H7 (cell line): Measurements from ENCODE around the gene KCNK3. TPM values are rescaled to one million over a fixed set of nuclear protein-coding genes. Genes with fewer than 3 reads are reported as not detected.

Experiments
- DNase-seq: peaks from one replicate; pipeline ENCODE4 v3.0.0; 2012
- H3K27me3 ChIP-seq: 2 replicates; pipeline ENCODE4 v1.6.0; 2011; ENCODE audit warnings: mild to moderate bottlenecking, low read length; ENCODE audit not compliant: control insufficient read depth, insufficient read depth
- H3K36me3 ChIP-seq: replicated peaks from 2 replicates; pipeline ENCODE4 v1.5.1; 2011; ENCODE audit warnings: low read length; ENCODE audit not compliant: control insufficient read depth, insufficient read depth
- H3K4me3 ChIP-seq: 2 replicates; pipeline ENCODE4 v1.5.1; 2011; ENCODE audit warnings: low read depth, mild to moderate bottlenecking, control low read depth, low read length, moderate library complexity; ENCODE audit not compliant: insufficient read depth
- total RNA-seq: library from RNA; depleted of rRNA; stranded (reverse); fragments of >200 nt; shearing (Covaris generic); gene quantifications from 2 replicates; pipeline ENCODE4 v1.2.3, GENCODE V29; 2014; rRNA removed

Gene KCNK3
- total RNA-seq, 1 experiment from 2014 or later, result 0.48 TPM

DNA sequence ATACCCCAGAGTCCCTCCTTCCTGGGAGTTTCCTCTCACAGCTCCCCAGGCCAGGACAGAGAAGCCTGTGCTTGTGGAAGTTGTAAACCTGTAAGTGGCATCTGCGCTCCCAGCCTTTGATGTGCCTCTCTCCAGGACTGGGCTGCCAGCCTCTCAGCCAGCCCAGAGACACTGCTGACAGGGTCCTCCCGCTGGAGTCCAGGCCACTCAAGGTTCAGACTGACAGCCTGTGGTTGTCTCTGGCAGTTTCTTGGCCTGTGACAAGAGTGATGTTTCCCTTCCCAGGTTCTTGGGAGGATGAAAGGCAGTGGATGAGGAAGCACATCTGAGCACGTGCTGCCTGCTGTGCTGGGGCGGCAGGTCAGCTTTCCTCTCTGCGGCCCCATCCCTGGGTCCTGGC lies 74.6 kb downstream of the KCNK3 start:
- Histone ChIP-seq H3K27me3 (no peaks in the 10 kb centered on the region), H3K4me3 (no peak overlapping the region), H3K36me3 (no peaks in the 10 kb centered on the region)
- DNase-seq, result peak; percentile 55

DNA sequence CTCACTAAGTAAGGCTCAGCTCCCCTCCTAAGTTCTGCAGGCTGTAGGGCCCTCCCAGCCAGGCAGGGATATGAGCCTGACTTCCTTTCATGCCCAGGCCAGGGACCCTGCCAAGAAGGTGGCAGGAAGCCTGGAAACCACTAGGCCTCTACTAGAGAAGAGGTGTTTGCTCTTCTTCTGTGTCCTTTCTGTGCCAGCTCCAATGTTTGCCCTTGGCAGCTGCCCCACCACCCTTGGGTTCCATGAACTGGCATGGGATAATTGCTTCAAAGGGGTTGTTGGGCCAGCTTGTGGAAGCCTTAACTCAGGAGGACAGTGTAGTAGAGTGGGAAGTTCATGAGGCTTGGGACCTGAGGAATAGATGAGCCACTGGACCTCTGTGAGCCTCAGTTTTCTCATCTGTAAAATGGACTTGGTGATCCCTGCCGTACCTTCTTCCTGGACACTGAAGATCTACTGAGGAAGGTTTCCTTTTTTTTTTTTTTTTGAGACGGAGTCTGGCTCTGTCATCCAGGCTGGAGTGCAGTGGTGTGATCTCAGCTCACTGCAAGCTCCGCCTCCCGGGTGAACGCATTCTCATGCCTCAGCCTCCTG lies 75.5 kb downstream of the KCNK3 start:
- no peaks in the 10 kb centered on the region for H3K27me3 ChIP-seq
- no peak for DNase-seq
- no peak overlapping the region for H3K4me3 ChIP-seq
- no peaks in the 10 kb centered on the region for H3K36me3 ChIP-seq

DNA sequence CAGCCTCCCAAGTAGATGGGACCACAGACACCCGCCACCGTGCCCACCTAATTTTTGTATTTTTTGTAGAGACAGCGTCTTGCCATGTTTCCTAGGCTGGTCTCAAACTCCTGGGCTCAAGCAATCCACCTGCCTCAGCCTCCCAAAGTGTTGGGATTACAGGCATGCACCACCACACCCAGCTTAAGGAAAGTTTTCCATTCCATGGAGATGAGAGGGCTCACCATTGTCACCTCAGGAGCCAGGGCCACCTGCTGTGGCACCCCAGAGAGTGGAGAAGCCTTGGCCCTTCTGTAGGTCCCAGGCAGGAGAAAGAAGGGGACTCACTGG lies 76.2 kb downstream of the KCNK3 start:
- Histone ChIP-seq H3K4me3 (no peak overlapping the region), H3K36me3 (no peaks in the 10 kb centered on the region), H3K27me3 (no peaks in the 10 kb centered on the region)
- no peak for DNase-seq

DNA sequence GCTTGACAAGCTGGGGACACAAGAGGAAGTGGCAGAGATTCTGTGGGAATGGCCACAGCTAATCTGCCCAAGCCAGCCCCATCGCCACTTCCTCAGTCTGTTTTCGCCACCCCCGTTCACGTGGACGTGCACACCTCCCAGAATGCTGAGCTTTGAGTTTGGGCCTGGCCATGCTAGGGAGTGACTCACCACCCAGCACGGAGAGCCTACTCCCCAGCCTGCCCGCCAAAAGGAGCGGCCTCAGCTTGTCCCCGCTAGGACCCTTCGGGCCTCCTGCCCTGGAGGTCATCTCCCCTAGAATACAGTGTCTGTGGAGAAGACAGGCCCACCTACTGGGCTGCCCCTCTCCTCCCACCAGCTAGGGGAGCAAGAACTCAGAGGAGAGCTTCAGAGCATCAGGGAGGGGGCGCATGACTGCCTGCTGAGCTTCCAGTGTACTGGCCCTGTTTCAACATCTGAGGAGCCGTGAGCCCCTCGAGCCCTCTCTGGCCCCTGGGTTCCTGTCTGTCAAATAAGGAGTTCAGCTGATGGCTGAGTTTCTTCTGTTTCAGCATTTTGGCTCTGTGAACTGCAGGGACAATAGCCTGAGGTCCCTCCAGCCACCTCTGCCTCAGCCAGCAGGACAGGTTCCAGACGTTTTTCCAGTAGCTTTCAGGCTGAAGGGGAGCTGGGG lies 76.7 kb downstream of the KCNK3 start:
- no peaks in the 10 kb centered on the region for H3K36me3 ChIP-seq
- DNase-seq, result no peak
- no peak overlapping the region for H3K4me3 ChIP-seq

DNA sequence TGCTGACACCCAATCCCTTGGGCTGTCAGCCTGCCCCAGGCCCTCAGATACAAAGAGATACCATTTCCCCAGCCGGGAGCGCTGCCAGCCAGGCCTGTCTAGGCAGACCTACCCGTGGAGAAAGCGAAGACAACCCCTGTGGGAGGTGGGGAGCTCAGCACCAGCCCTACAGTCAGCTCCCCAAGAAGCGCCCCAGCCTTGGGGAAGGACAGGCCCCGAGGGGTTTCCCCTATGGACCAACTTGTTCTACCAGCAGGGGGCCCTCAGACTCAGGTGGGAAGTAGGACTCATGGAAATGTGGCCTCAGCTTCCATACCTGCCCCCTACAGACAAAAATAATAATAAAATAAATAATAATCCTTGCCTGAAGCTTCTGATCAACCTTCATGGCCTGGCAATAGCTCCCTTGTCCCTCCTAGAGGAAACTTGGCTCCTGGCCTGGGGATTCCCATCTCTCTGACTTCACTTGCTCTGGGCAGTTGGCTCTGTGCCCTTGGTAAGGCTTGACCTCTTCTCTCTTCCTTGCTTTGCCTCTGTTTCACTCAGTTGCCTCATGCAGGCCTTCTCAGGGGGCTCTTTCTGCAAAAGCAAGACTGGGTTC lies 78.6 kb downstream of the KCNK3 start:
- no peaks in the 10 kb centered on the region for H3K27me3 ChIP-seq
- H3K36me3 ChIP-seq, result peaks cover 5% of the 10 kb centered on the region
- H3K4me3 ChIP-seq, result no peak overlapping the region
- DNase-seq, result peak; percentile 63

More for the DNA sequence above, 76.7 kb downstream of the KCNK3 start:
- H3K27me3 ChIP-seq, result no peaks in the 10 kb centered on the region

DNA sequence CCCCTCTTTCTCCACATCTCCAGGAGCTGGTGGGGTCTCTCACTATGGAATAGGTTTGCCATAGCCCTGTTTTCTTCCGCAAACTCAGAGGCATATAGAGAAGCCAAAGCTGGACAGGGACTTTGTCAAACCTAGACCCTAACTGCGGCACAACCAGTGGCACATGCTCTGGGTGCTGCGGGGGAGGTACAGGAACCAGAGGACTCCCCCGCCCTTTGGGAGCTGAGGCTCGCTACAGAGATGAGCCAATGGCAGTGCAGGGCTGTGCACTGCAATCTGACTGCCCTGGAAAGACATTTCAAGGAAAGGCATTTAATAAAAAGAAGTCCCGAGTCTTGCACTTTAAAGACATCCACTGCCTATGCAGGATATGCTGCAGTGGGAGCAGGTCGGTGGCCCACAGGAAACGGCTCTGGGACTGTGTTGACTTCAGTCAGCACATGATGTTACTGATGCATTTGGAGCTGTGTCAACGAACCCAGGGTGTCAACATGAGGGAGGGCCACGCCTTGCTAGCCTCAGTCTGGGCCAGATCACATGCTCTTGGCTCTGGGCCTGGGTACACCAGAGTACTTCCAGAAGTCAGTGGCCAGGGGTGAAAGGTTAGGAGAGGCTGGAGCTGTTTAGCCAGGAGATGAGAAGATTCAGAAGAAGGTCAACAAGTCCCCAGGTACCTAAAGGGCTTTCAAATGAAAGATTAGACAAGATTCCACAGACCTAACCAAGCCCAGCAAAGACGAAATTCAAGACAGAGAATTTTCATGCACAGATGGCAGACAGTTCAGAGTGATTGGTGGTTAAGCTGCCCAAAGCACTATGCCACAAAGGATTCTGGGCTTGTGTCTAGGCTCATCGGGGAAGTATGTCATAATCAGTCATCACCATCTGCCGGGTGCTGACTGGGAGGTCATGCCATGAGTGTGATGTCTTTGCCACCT lies 79.8 kb downstream of the KCNK3 start:
- H3K27me3 ChIP-seq, result no peaks in the 10 kb centered on the region
- no peak overlapping the region for H3K4me3 ChIP-seq
- no peak for DNase-seq
- peaks cover 5% of the 10 kb centered on the region for H3K36me3 ChIP-seq

DNA sequence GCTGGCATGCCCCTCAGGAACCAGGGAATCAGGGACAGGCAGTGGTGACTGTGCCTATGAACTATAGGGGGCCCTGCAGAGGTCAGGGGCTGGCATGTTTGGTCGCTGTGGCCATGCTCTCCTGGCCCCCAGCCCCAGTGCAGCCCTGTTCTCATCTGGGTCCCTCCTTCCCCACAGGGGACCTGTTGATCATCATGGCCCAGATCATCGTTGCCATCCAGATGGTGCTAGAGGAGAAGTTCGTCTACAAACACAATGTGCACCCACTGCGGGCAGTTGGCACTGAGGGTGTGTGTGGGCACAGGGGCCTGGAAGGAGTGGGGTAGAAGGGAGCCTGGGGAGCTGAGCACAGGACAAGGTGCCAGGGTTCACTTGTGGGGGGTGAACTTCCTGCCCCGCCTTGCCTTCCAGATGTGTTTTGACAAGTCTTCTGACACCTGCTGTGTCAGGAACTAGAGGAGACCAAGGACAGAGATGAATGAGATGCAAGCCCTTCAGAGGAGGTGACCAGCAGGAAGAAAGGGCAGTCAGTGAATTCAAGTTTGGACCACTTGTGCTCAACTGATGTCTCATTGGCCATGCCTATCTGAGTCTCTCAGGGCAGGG lies 83.8 kb downstream of the KCNK3 start:
- Histone ChIP-seq H3K4me3 (no peak overlapping the region), H3K36me3 (peaks cover 10% of the 10 kb centered on the region), H3K27me3 (no peaks in the 10 kb centered on the region)
- DNase-seq, result no peak

DNA sequence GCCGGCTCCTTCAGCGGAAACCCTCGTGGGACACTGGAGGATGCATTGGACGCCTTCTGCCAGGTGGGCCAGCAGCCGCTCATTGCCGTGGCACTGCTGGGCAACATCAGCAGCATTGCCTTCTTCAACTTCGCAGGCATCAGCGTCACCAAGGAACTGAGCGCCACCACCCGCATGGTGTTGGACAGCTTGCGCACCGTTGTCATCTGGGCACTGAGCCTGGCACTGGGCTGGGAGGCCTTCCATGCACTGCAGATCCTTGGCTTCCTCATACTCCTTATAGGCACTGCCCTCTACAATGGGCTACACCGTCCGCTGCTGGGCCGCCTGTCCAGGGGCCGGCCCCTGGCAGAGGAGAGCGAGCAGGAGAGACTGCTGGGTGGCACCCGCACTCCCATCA lies 85.6 kb downstream of the KCNK3 start:
- Histone ChIP-seq H3K27me3 (no peaks in the 10 kb centered on the region), H3K36me3 (peaks cover 10% of the 10 kb centered on the region), H3K4me3 (no peak overlapping the region)
- no peak for DNase-seq

DNA sequence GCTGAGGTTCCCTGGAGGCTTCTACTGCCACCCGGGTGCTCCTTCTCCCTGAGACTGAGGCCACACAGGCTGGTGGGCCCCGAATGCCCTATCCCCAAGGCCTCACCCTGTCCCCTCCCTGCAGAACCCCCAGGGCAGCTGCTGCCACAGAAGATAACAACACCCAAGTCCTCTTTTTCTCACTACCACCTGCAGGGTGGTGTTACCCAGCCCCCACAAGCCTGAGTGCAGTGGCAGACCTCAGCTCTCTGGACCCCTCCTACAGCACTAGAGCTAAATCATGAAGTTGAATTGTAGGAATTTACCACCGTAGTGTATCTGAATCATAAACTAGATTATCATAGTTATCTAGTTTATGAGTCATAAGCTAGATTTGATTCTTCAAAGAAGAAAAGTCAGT lies 86.0 kb downstream of the KCNK3 start:
- Histone ChIP-seq H3K4me3 (no peak overlapping the region), H3K27me3 (no peaks in the 10 kb centered on the region), H3K36me3 (peaks cover 10% of the 10 kb centered on the region)
- DNase-seq, result no peak

DNA sequence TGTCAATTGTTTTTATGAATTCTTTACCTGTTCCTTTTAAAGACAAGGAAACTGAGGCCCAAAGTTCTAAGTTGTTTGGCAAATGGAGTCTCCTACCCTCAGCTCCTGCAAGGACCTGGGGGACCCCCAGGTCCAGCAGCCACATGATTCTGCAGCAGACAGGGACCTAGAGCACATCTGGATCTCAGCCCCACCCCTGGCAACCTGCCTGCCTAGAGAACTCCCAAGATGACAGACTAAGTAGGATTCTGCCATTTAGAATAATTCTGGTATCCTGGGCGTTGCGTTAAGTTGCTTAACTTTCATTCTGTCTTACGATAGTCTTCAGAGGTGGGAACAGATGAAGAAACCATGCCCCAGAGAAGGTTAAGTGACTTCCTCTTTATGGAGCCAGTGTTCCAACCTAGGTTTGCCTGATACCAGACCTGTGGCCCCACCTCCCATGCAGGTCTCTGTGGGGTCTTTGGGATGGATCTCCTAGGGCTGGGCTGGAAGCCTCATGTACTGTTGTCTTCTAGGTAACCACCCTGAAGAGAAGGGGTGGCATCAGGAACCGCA lies 87.8 kb downstream of the KCNK3 start:
- no peak overlapping the region for H3K4me3 ChIP-seq
- DNase-seq, result no peak
- peaks cover 7% of the 10 kb centered on the region for H3K36me3 ChIP-seq
- H3K27me3 ChIP-seq, result no peaks in the 10 kb centered on the region

Other genes with a start within 250 kb of the KCNK3 start
- 0.07 and 0.14 TPM in 2 replicates for gene OTOF, start 214.6 kb upstream of the KCNK3 start, total RNA-seq
- gene CIB4, start 51.4 kb upstream of the KCNK3 start, total RNA-seq, result not detected in 2 replicates
- 10.7 and 15.4 TPM in 2 replicates for gene SLC35F6, start 71.6 kb downstream of the KCNK3 start, total RNA-seq
- gene CENPA, start 93.3 kb downstream of the KCNK3 start, total RNA-seq, result 34.0 and 38.2 TPM in 2 replicates
- 3.8 and 4.4 TPM in 2 replicates for gene DPYSL5, start 155.4 kb downstream of the KCNK3 start, total RNA-seq